Hepatocyte (in vitro differentiated cells): ENCODE measurements around the gene SYNGR1. TPM values are rescaled to one million over a fixed set of nuclear protein-coding genes. Genes with fewer than 3 reads are reported as not detected.
"Not testable (repeated sequence)": the region's sequence is repeated elsewhere in the genome, so short reads cannot be mapped to it uniquely, and the experiment has no call there.

Source experiments
- DNase-seq: peaks from one replicate; pipeline ENCODE4 v3.0.0-alpha.2; 2016; ENCODE audit warnings: low spot score
- H2AFZ ChIP-seq: fragments of 200-600 bp; sonication (generic); 2 replicates; pipeline ENCODE4 v1.6.0; 2016; ENCODE audit warnings: antibody characterized with exemption, mild to moderate bottlenecking
- H3K27ac ChIP-seq: fragments of 200-600 bp; sonication (generic); 2 replicates; pipeline ENCODE4 v1.5.1; 2016; ENCODE audit warnings: mild to moderate bottlenecking
- H3K27me3 ChIP-seq: fragments of 200-600 bp; sonication (generic); 2 replicates; pipeline ENCODE4 v1.6.1; 2016
- H3K36me3 ChIP-seq: fragments of 200-600 bp; sonication (generic); replicated peaks from 2 replicates; pipeline ENCODE4 v1.5.1; 2016; ENCODE audit warnings: low read depth; ENCODE audit not compliant: insufficient read depth
- H3K4me1 ChIP-seq: fragments of 200-600 bp; sonication (generic); 2 replicates; pipeline ENCODE4 v1.5.1; 2016; ENCODE audit warnings: mild to moderate bottlenecking, moderate library complexity; ENCODE audit not compliant: insufficient read depth
- H3K4me2 ChIP-seq: fragments of 200-600 bp; sonication (generic); 2 replicates; pipeline ENCODE4 v1.6.0; 2016
- H3K4me3 ChIP-seq: fragments of 200-600 bp; sonication (generic); 2 replicates; pipeline ENCODE4 v1.5.1; 2016; ENCODE audit warnings: mild to moderate bottlenecking
- H3K79me2 ChIP-seq: fragments of 200-600 bp; sonication (generic); 2 replicates; pipeline ENCODE4 v1.6.0; 2017; ENCODE audit warnings: mild to moderate bottlenecking
- H3K9me2 ChIP-seq: fragments of 200-600 bp; sonication (generic); replicated peaks from 2 replicates; pipeline ENCODE4 v1.6.0; 2017; ENCODE audit warnings: mild to moderate bottlenecking; ENCODE audit not compliant: insufficient read depth
- H3K9me3 ChIP-seq: fragments of 200-600 bp; sonication (generic); 2 replicates; pipeline ENCODE4 v1.5.1; 2016; ENCODE audit warnings: low read depth, mild to moderate bottlenecking
- H4K20me1 ChIP-seq: fragments of 200-600 bp; sonication (generic); 2 replicates; pipeline ENCODE4 v1.6.0; 2016; ENCODE audit warnings: mild to moderate bottlenecking; ENCODE audit not compliant: insufficient read depth, poor library complexity, severe bottlenecking
- EZH2 ChIP-seq: fragments of 200-600 bp; sonication (generic); IDR thresholded peaks from 2 replicates; pipeline ENCODE4 v1.6.1; 2016; ENCODE audit warnings: antibody characterized with exemption, mild to moderate bottlenecking, borderline replicate concordance
- EZH2phosphoT487 ChIP-seq: fragments of 200-600 bp; sonication (generic); IDR thresholded peaks from one replicate; pipeline ENCODE4 v1.6.1; 2018; ENCODE audit warnings: antibody characterized with exemption, mild to moderate bottlenecking, low read depth, moderate library complexity; ENCODE audit not compliant: unreplicated experiment, severe bottlenecking
- WGBS: methylation state at CpG from one replicate; pipeline ENCODE4 v1.1.6; 2016; ENCODE audit warnings: low lambda C conversion rate; ENCODE audit errors: missing lambda C conversion rate; 5-methylcytosine and 5-hydroxymethylcytosine counted together
- polyA plus RNA-seq: library from polyadenylated mRNA; unstranded; fragments of >200 nt; fragmentation: Nextera tagmentation; extraction: Ambion mirVana; gene quantifications from 2 replicates; pipeline ENCODE4 v1.2.1, GENCODE V29; 2016
- total RNA-seq: library from RNA; depleted of rRNA; stranded (reverse); fragments of >200 nt; gene quantifications from 2 replicates; pipeline ENCODE4 v1.2.3, GENCODE V29; 2014
- TF ChIP-seq, protein P1 (sequence below): fragments of 200-600 bp; sonication (generic); IDR thresholded peaks from 2 replicates; pipeline ENCODE4 v1.5.1; 2016; ENCODE audit warnings: antibody characterized with exemption, mild to moderate bottlenecking; ENCODE audit not compliant: poor library complexity

Gene SYNGR1
- total and polyA plus RNA-seq, 2 experiments from 2014 or later = 23.1 to 58.8 TPM

DNA sequence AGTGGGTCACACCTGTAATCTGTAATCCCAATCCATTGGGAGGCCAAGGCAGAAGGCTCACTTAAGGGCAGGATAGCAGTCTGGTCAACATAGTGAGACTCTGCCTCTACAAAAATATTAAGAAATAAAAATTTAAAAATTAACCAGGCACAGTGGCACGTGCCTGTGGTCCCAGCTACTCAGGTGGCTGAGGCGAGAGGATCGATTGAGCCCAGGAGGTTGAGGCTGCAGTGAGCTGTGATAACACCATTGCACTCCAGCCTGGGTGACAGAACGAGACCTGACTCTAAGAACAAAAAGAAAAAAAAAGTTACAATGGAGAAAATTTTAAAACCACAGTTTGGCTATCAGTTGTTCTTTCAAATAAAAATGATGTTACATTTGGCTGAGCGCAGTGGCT lies 13.4 kb upstream of the SYNGR1 start:
- no peak for DNase-seq
- Histone ChIP-seq H3K27ac (no peak overlapping the region), H3K4me1 (peaks cover 25% of the 10 kb centered on the region)

DNA sequence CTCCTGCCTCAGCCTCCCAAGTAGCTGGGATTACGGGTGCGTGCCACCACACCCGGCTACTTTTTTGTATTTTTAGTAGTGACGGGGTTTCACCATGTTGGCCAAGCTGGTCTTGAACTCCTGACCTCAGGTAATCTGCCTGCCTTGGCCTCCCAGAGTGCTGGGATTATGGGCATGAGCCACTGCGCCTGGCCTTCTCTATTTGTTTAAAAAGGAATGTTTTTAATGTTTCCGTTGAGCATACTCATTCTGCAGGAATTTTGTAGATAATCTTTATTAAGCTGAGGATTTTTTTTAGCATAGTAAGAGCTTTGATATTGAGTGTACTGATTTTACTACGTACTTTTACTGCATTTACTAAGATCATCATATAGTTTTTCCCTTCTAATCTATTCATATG lies 10.0 kb upstream of the SYNGR1 start:
- H3K4me3 ChIP-seq, H3K4me2 ChIP-seq, H3K9me3 ChIP-seq, H2AFZ ChIP-seq, H3K36me3 ChIP-seq, H3K79me2 ChIP-seq, H3K27ac ChIP-seq, H3K4me1 ChIP-seq, H4K20me1 ChIP-seq, DNase-seq, H3K9me2 ChIP-seq, H3K27me3 ChIP-seq: not testable (repeated sequence)
- WGBS = 56% methylated on average over 7 of the region's 7 CpGs

More for the DNA sequence above, 13.4 kb upstream of the SYNGR1 start:
- Histone ChIP-seq H3K36me3 (no peaks in the 10 kb centered on the region), H3K9me2 (no peaks in the 10 kb centered on the region), H3K79me2 (no peaks in the 10 kb centered on the region), H3K9me3 (no peaks in the 10 kb centered on the region), H3K4me2 (no peak overlapping the region), H2AFZ (no peak overlapping the region), H3K27me3 (no peaks in the 10 kb centered on the region), H4K20me1 (no peaks in the 10 kb centered on the region), H3K4me3 (no peak overlapping the region)
- 77% methylated on average over 5 of the region's 5 CpGs for WGBS
- TF ChIP-seq, protein P1, sequence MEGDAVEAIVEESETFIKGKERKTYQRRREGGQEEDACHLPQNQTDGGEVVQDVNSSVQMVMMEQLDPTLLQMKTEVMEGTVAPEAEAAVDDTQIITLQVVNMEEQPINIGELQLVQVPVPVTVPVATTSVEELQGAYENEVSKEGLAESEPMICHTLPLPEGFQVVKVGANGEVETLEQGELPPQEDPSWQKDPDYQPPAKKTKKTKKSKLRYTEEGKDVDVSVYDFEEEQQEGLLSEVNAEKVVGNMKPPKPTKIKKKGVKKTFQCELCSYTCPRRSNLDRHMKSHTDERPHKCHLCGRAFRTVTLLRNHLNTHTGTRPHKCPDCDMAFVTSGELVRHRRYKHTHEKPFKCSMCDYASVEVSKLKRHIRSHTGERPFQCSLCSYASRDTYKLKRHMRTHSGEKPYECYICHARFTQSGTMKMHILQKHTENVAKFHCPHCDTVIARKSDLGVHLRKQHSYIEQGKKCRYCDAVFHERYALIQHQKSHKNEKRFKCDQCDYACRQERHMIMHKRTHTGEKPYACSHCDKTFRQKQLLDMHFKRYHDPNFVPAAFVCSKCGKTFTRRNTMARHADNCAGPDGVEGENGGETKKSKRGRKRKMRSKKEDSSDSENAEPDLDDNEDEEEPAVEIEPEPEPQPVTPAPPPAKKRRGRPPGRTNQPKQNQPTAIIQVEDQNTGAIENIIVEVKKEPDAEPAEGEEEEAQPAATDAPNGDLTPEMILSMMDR = no peak
- TF ChIP-seq EZH2 (no peak), EZH2phosphoT487 (no peak)

DNA sequence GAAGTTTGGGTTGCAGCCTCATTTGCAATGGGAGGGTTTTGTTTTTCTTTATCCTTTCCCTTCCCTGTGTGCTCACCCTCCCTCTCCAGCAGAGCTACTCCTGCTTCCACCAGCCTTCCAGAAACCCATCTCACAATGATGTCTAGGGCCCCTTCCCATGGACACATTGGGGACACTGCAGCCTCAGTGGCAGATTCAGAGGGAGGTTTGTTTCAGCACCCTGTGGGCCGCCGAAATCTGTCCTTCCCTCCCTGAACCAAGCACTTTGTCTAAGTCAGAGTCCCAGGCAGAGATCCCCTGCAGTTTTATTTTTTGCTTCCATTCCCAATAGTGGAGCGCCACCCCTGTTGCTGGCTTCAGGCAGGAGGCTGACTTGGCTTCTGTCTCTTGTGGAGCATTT lies 8.6 kb upstream of the SYNGR1 start:
- Histone ChIP-seq H3K4me3 (no peak overlapping the region), H3K36me3 (no peaks in the 10 kb centered on the region), H3K79me2 (no peaks in the 10 kb centered on the region), H3K27me3 (no peaks in the 10 kb centered on the region), H2AFZ (no peak overlapping the region), H3K9me2 (no peaks in the 10 kb centered on the region), H3K9me3 (no peaks in the 10 kb centered on the region), H3K4me1 (peaks cover 5% of the 10 kb centered on the region), H4K20me1 (no peaks in the 10 kb centered on the region), H3K4me2 (no peak overlapping the region), H3K27ac (no peak overlapping the region)
- 82% methylated on average over 3 of the region's 3 CpGs for WGBS
- TF ChIP-seq EZH2phosphoT487 (no peak), EZH2 (no peak)
- TF ChIP-seq, protein P1 = no peak
- no peak for DNase-seq

DNA sequence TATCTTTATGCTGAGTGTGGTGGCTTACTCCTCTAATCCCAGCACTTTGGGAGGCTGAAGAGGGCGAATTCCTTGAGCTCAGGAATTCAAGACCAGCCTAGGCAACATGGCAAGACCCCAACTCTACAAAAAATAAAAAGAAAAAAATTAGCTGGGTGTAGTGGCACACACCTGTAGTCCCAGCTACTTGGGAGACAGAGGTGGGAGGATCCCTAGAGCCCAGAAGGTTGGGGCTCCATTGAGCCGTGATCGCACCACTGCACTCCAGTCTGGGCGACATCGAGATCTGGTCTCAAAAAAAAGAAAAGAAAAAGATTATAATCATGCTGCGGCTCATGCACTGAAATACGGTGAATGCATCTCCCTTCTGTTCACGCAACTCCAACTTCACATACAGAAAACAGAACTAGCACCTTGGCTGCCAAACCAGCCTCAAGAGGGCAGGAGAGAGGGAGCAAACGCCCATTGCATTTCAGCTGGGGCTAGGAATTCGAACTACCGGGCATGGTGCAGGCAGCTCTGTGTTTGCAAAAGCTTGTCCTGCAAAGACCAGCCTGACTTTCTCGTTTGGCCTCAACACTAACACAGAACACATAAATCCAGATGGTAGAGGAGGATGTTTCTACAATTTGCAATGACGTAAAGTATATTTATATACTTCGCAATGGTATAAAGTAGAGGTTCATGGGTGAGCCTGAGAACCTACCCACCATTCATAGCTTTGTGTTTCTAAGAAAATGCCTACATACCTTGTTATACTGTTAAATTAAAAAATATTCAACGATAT lies 6.3 kb upstream of the SYNGR1 start:
- no peaks in the 10 kb centered on the region for H3K36me3 ChIP-seq
- TF ChIP-seq, protein P1 = peak; percentile 81
- no peak for TF ChIP-seq EZH2phosphoT487
- H3K9me3 ChIP-seq = no peaks in the 10 kb centered on the region
- peak overlapping the region; percentile 57 for H3K4me2 ChIP-seq
- H3K4me3 ChIP-seq = no peak overlapping the region
- peaks cover under 1% of the 10 kb centered on the region for H3K79me2 ChIP-seq
- no peaks in the 10 kb centered on the region for H4K20me1 ChIP-seq
- WGBS = 32% methylated on average over 15 of the region's 15 CpGs
- H3K27me3 ChIP-seq = no peaks in the 10 kb centered on the region
- no peak overlapping the region for H3K27ac ChIP-seq
- peaks cover 5% of the 10 kb centered on the region for H3K4me1 ChIP-seq
- DNase-seq = peak; percentile 85
- no peaks in the 10 kb centered on the region for H3K9me2 ChIP-seq
- H2AFZ ChIP-seq = no peak overlapping the region
